SK-N-SH treated with all-trans-retinoic acid at 6 μM for 48 hours (cell line): ENCODE measurements around the gene CD83.

ENCODE experiments used
- ATAC-seq: fragments of 200-7000 bp; cut with Tn5 transposase; 3 replicates; pipeline ENCODE4 v1.9.1; 2020; ENCODE audit warnings: mild to moderate bottlenecking, moderate library complexity
- ARNTL ChIP-seq: fragments of 450-650 bp; formaldehyde crosslinking; IDR thresholded peaks from 2 replicates; pipeline ENCODE4 v1.5.0; 2020; ENCODE audit warnings: low read depth, mild to moderate bottlenecking, moderate library complexity, borderline replicate concordance
- ESRRG ChIP-seq: fragments of 250-450 bp; sonication (Bioruptor Pico); IDR thresholded peaks from 2 replicates; pipeline ENCODE4 v1.6.1; 2021; ENCODE audit warnings: mild to moderate bottlenecking
- ISL1 ChIP-seq: fragments of 250-450 bp; sonication (Bioruptor Pico); IDR thresholded peaks from 2 replicates; pipeline ENCODE4 v2.1.2; 2022; ENCODE audit warnings: mild to moderate bottlenecking, moderate library complexity
- OSR1 ChIP-seq: fragments of 250-450 bp; sonication (Bioruptor Pico); IDR thresholded peaks from 2 replicates; pipeline ENCODE4 v1.8.0; 2022; ENCODE audit warnings: moderate library complexity, mild to moderate bottlenecking, inconsistent platforms
- POU6F1 ChIP-seq: fragments of 250-450 bp; sonication (Bioruptor Pico); IDR thresholded peaks from 2 replicates; pipeline ENCODE4 v1.8.0; 2021; ENCODE audit warnings: low read depth, mild to moderate bottlenecking, moderate library complexity, borderline replicate concordance
- RARB ChIP-seq: fragments of 250-450 bp; sonication (Bioruptor Pico); IDR thresholded peaks from 2 replicates; pipeline ENCODE4 v1.8.0; 2021; ENCODE audit warnings: mild to moderate bottlenecking, moderate library complexity
- SNAI2 ChIP-seq: fragments of 250-450 bp; sonication (Bioruptor Pico); IDR thresholded peaks from 2 replicates; pipeline ENCODE4 v1.5.0; 2020; ENCODE audit warnings: mild to moderate bottlenecking, moderate library complexity
- TOX ChIP-seq: fragments of 250-450 bp; sonication (Bioruptor Pico); IDR thresholded peaks from 2 replicates; pipeline ENCODE4 v1.8.0; 2021; ENCODE audit warnings: mild to moderate bottlenecking, moderate library complexity, borderline replicate concordance
- TSHZ2 ChIP-seq: fragments of 250-450 bp; sonication (Bioruptor Pico); IDR thresholded peaks from 2 replicates; pipeline ENCODE4 v1.5.0; 2020; ENCODE audit warnings: mild to moderate bottlenecking, moderate library complexity
- ZC3H10 ChIP-seq: fragments of 250-450 bp; sonication (Bioruptor Pico); IDR thresholded peaks from 2 replicates; pipeline ENCODE4 v1.5.1; 2021; ENCODE audit warnings: mild to moderate bottlenecking, moderate library complexity
- ZFP30 ChIP-seq: fragments of 450-650 bp; formaldehyde crosslinking; IDR thresholded peaks from 2 replicates; pipeline ENCODE4 v1.5.0; 2022; ENCODE audit warnings: mild to moderate bottlenecking, moderate library complexity
- ZNF70 ChIP-seq: fragments of 450-650 bp; formaldehyde crosslinking; IDR thresholded peaks from 2 replicates; pipeline ENCODE4 v1.5.0; 2020; ENCODE audit warnings: mild to moderate bottlenecking, moderate library complexity
- ZNF8 ChIP-seq: fragments of 450-650 bp; formaldehyde crosslinking; IDR thresholded peaks from 2 replicates; pipeline ENCODE4 v1.5.0; 2020; ENCODE audit warnings: mild to moderate bottlenecking, moderate library complexity
- TF ChIP-seq, protein P1 (sequence below): fragments of 250-450 bp; sonication (Bioruptor Pico); IDR thresholded peaks from 2 replicates; pipeline ENCODE4 v1.8.0; 2020; ENCODE audit warnings: mild to moderate bottlenecking, moderate library complexity, borderline replicate concordance
- TF ChIP-seq, protein P2 (sequence below): fragments of 250-450 bp; sonication (Bioruptor Pico); IDR thresholded peaks from 2 replicates; pipeline ENCODE4 v1.5.1; 2021; ENCODE audit warnings: mild to moderate bottlenecking, moderate library complexity
- TF ChIP-seq, protein P3 (sequence below): fragments of 250-450 bp; sonication (Bioruptor Pico); IDR thresholded peaks from 2 replicates; pipeline ENCODE4 v1.5.1; 2020; ENCODE audit warnings: low read depth, mild to moderate bottlenecking, moderate library complexity

The CD83 gene

GRCh38 chr6:14141351-14142062, 23.9 kb downstream of the CD83 start:
- ATAC-seq, result no peak
- TF ChIP-seq TSHZ2 (CRISPR knock-in tag) (no peak), ZC3H10 (CRISPR knock-in tag) (no peak), SNAI2 (CRISPR knock-in tag) (no peak), ESRRG (CRISPR knock-in tag) (no peak), TOX (CRISPR knock-in tag) (no peak), RARB (no peak), POU6F1 (CRISPR knock-in tag) (no peak), OSR1 (CRISPR knock-in tag) (no peak), ZFP30 (CRISPR knock-in tag) (no peak)
- TF ChIP-seq, protein P1, sequence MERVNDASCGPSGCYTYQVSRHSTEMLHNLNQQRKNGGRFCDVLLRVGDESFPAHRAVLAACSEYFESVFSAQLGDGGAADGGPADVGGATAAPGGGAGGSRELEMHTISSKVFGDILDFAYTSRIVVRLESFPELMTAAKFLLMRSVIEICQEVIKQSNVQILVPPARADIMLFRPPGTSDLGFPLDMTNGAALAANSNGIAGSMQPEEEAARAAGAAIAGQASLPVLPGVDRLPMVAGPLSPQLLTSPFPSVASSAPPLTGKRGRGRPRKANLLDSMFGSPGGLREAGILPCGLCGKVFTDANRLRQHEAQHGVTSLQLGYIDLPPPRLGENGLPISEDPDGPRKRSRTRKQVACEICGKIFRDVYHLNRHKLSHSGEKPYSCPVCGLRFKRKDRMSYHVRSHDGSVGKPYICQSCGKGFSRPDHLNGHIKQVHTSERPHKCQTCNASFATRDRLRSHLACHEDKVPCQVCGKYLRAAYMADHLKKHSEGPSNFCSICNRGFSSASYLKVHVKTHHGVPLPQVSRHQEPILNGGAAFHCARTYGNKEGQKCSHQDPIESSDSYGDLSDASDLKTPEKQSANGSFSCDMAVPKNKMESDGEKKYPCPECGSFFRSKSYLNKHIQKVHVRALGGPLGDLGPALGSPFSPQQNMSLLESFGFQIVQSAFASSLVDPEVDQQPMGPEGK (CRISPR knock-in tag), result no peak

- TF ChIP-seq SNAI2 (CRISPR knock-in tag) (no peak), ZFP30 (CRISPR knock-in tag) (no peak), ZNF70 (CRISPR knock-in tag) (no peak), ARNTL (CRISPR knock-in tag) (no peak), ZNF8 (CRISPR knock-in tag) (no peak), ISL1 (CRISPR knock-in tag) (no peak), TSHZ2 (CRISPR knock-in tag) (no peak), OSR1 (CRISPR knock-in tag) (no peak)
- TF ChIP-seq, protein P2, sequence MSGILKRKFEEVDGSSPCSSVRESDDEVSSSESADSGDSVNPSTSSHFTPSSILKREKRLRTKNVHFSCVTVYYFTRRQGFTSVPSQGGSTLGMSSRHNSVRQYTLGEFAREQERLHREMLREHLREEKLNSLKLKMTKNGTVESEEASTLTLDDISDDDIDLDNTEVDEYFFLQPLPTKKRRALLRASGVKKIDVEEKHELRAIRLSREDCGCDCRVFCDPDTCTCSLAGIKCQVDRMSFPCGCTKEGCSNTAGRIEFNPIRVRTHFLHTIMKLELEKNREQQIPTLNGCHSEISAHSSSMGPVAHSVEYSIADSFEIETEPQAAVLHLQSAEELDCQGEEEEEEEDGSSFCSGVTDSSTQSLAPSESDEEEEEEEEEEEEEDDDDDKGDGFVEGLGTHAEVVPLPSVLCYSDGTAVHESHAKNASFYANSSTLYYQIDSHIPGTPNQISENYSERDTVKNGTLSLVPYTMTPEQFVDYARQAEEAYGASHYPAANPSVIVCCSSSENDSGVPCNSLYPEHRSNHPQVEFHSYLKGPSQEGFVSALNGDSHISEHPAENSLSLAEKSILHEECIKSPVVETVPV (CRISPR knock-in tag), result no peak
- TF ChIP-seq, protein P3, sequence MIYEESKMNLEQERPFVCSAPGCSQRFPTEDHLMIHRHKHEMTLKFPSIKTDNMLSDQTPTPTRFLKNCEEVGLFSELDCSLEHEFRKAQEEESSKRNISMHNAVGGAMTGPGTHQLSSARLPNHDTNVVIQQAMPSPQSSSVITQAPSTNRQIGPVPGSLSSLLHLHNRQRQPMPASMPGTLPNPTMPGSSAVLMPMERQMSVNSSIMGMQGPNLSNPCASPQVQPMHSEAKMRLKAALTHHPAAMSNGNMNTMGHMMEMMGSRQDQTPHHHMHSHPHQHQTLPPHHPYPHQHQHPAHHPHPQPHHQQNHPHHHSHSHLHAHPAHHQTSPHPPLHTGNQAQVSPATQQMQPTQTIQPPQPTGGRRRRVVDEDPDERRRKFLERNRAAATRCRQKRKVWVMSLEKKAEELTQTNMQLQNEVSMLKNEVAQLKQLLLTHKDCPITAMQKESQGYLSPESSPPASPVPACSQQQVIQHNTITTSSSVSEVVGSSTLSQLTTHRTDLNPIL (CRISPR knock-in tag), result no peak
Measured at GRCh38 chr6:14142063-14142450, 24.5 kb downstream of the CD83 start.

More at GRCh38 chr6:14142063-14142450, 24.5 kb downstream of the CD83 start:
- no peak for ATAC-seq
